Psoas muscle (tissue), 8 donors: Measurements from ENCODE around the gene PLXNA4. TPM values are rescaled to one million over a fixed set of nuclear protein-coding genes. Genes with fewer than 3 reads are reported as not detected.
A peak's percentile ranks its signal among the peaks of the same experiment; 100 is the strongest.

Experiments used
- ATAC-seq, 4 donors: fragments of 200-7000 bp; cut with Tn5 transposase; one replicate each; pipeline ENCODE4 v1.9.1; 2020; ENCODE audit warnings: moderate library complexity in 3 of 4, mild to moderate bottlenecking in 2 of 4
- DNase-seq, 2 donors: peaks; one replicate each; pipeline ENCODE4 v3.0.0-alpha.2; 2020
- H3K27ac ChIP-seq: fragments of 200-600 bp; one replicate; pipeline ENCODE4 v1.8.0; 2022
- H3K27me3 ChIP-seq, 3 donors: fragments of 200-600 bp in 1 of 3; one replicate each; pipeline versions ENCODE4 v1.6.1 to v1.8.0; 2013 to 2022; ENCODE audit warnings: low read length in 2 of 3, mild to moderate bottlenecking in 2 of 3, moderate library complexity in 1 of 3; ENCODE audit not compliant: insufficient read depth in 3 of 3
- H3K36me3 ChIP-seq, 2 donors: fragments of 200-600 bp in 1 of 2; one replicate each; pipeline versions ENCODE4 v1.6.1 to v1.8.0; 2013 to 2022; ENCODE audit warnings: low read depth in 1 of 2, mild to moderate bottlenecking in 1 of 2, moderate library complexity in 1 of 2; ENCODE audit not compliant: insufficient read depth in 1 of 2
- H3K4me1 ChIP-seq: fragments of 200-600 bp; one replicate; pipeline ENCODE4 v1.8.0; 2022
- H3K4me3 ChIP-seq: fragments of 200-600 bp; one replicate; pipeline ENCODE4 v1.8.0; 2022; ENCODE audit warnings: mild to moderate bottlenecking
- H3K9me3 ChIP-seq: fragments of 200-600 bp; one replicate; pipeline ENCODE4 v1.8.0; 2022
- WGBS, 3 donors: extraction: QIAGEN DNeasy Blood & Tissue Kit; methylation state at CpG; one replicate each; pipeline versions ENCODE4 v1.1.6 to v1.1.7; 2013; 5-methylcytosine and 5-hydroxymethylcytosine counted together
- intact Hi-C, 2 donors: fragments of 100-400 bp; cut with DNase I; formaldehyde crosslinking; loops; one replicate each; pipeline versions ENCODE4 v1.11.0 to v1.14.2; 2022
- polyA plus RNA-seq, 3 donors: library from polyadenylated mRNA; stranded (reverse); fragments of 200-250 nt; gene quantifications; one replicate each; pipeline ENCODE4 v1.2.3, GENCODE V29; 2013
- total RNA-seq, 4 donors: library from RNA; stranded (reverse); fragmentation: NEBNext Ultra II Directional in 2 of 4; extraction: Animal tissue kit (Norgen Biotek cat#: 25700) in 2 of 4; gene quantifications; one replicate each; pipeline versions ENCODE4 v1.2.1 to v1.2.4, GENCODE V29; 2021 to 2023
- TF ChIP-seq, protein P1 (sequence below): fragments of 200-600 bp; IDR thresholded peaks from one replicate; pipeline ENCODE4 v1.8.0; 2022; ENCODE audit warnings: antibody characterized with exemption
- donor health status: healthy with polysubstance abuse.
- donor health status: DM: no; HTN: no; CAD: no; lungs with moderate emphysema.
- donor health status: Bipolar disorder and iron deficiency.
- donor health status: healthy.
- donor health status: DM: yes; HTN: yes; CAD: no.
- donor health status: DM: no; HTN: no; CAD: no.
- donor health status: DM: no; HTN: no; CAD: no.
- donor health status: DM: yes; HTN: yes; CAD: no.

The PLXNA4 gene
- total and polyA plus RNA-seq, 7 donors = 0.15 to 2.5 (median 0.88) TPM

DNA sequence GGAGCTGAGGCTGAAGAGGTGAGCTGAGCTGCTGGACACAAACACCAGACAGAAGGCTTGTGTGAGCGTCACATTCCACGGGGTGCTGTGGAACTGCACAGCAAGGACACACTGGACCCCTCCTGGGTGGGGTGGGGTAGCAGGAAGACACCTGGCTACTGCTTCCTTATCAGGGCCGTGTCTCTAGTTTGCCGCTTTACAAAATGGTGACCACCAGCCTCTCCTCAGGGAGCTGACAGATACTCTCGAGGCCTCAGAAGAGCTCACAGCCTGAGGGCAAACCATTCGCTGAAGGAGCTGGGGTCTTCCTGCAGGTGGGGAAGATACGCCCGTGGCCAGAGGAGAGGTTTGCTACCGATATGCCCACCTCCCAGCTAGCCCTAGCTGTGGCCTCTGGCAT is 461.9 kb downstream of the PLXNA4 start:
- DNase-seq (no peak), ATAC-seq (no peak)
- intact Hi-C loops = no loop called here
- WGBS, 3 donors = 91 to 92% (median 91%) methylated on average over 9 of the region's 9 CpGs
- Histone ChIP-seq H3K27me3 (no peaks in the 10 kb centered on the region), H3K4me3 (no peak overlapping the region), H3K36me3 (no peaks in the 10 kb centered on the region), H3K9me3 (no peaks in the 10 kb centered on the region), H3K27ac (no peak overlapping the region), H3K4me1 (no peaks in the 10 kb centered on the region)
- TF ChIP-seq, protein P1, sequence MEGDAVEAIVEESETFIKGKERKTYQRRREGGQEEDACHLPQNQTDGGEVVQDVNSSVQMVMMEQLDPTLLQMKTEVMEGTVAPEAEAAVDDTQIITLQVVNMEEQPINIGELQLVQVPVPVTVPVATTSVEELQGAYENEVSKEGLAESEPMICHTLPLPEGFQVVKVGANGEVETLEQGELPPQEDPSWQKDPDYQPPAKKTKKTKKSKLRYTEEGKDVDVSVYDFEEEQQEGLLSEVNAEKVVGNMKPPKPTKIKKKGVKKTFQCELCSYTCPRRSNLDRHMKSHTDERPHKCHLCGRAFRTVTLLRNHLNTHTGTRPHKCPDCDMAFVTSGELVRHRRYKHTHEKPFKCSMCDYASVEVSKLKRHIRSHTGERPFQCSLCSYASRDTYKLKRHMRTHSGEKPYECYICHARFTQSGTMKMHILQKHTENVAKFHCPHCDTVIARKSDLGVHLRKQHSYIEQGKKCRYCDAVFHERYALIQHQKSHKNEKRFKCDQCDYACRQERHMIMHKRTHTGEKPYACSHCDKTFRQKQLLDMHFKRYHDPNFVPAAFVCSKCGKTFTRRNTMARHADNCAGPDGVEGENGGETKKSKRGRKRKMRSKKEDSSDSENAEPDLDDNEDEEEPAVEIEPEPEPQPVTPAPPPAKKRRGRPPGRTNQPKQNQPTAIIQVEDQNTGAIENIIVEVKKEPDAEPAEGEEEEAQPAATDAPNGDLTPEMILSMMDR = no peak

DNA sequence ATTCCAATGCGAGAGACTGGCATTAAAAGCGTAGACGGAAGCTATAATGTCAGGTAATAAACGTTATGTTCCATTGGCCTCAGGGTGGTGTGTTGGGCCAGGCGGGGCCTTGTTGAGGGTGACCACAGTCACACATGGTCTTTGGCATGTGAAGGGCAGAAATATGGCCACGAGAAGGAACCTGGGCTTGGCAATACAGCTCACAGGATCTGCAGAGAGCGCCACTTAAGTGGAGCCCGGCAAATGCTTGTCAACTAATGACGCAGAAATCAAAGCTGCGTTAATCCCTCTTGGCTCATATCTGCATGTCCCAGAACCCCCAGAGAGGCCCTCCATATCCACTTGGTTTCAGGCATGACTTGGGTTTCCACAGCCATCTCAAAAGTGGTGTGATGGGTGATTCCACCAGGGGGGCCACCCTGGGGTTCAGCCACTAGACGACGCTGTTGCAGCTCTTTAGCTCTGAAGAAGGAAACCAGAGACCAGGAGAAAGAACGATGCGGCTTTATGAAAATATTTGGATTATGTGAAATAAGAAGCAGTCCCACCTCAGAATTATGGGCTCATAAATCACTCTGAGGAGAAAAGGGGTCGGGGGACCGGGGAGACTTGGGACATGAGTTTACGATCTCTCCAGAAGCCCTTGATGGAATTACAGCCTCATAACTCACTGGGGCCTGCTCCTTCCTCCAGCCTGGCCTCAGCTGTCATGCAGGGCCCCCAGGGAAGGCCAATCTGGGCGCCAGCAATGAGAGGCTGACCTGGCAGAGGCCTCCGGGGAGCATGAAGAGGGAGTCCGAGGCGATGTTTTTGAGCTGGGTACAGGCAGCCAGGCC is 462.5 kb downstream of the PLXNA4 start:
- Histone ChIP-seq H3K9me3 (no peaks in the 10 kb centered on the region), H3K36me3 (no peaks in the 10 kb centered on the region), H3K27me3 (no peaks in the 10 kb centered on the region), H3K4me1 (no peaks in the 10 kb centered on the region), H3K27ac (no peak overlapping the region), H3K4me3 (no peak overlapping the region)
- DNase-seq (no peak), ATAC-seq (no peak)
- TF ChIP-seq, protein P1 = no peak
- WGBS, 3 donors = 68 to 73% (median 71%) methylated on average over 21 of the region's 21 CpGs
- intact Hi-C loops = no loop called here

DNA sequence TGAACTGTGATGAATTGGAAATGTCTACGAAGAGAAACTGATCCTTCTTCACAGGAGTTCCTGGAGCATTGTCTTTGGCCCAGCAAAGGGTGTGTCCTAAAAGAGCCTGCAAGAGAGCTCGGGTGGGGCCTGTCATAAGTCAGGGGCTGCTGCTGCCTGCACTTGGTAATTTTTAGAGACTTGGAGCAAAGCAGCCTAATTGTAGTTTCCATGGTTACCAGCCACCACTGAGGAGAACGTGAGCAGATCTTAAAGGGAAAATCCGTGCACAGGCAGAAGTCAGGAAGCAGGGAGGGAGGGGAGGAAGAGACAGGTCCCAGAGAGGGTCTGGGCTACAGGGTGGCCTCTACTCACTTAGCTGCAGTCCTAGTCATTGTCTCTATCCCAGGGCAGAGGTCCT is 463.6 kb downstream of the PLXNA4 start:
- intact Hi-C loops = no loop called here
- DNase-seq = no peak
- no peak overlapping the region for H3K4me3 ChIP-seq
- H3K27me3 ChIP-seq = no peaks in the 10 kb centered on the region
- ATAC-seq = no peak
- no peaks in the 10 kb centered on the region for H3K9me3 ChIP-seq
- TF ChIP-seq, protein P1 = no peak
- WGBS, 3 donors = 70 to 73% (median 73%) methylated on average over 4 of the region's 4 CpGs
- no peaks in the 10 kb centered on the region for H3K36me3 ChIP-seq
- H3K27ac ChIP-seq = no peak overlapping the region
- H3K4me1 ChIP-seq = no peaks in the 10 kb centered on the region

DNA sequence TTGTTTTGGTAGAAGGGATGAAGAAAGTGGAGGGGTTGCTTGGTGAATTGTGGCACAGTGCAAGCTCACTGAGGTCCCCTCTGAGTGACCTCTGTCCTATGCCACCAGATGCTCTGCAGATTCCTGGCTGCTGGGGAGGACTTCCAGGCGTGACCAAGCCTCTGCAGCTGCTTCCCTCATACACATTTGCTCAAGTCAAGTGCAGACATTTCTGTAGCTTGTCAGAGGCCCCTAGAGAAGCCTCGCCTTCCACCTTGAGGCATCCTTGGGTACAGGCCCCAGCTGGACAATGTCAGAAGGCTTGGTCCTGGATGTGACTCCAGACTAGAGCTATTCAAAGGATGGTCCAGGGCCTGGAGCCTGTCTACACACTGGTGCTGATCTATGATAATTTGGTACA is 464.2 kb downstream of the PLXNA4 start:
- Histone ChIP-seq H3K4me1 (no peaks in the 10 kb centered on the region), H3K36me3 (no peaks in the 10 kb centered on the region), H3K9me3 (no peaks in the 10 kb centered on the region), H3K4me3 (no peak overlapping the region), H3K27me3 (no peaks in the 10 kb centered on the region), H3K27ac (no peak overlapping the region)
- DNase-seq = no peak
- intact Hi-C loops = no loop called here
- peak in 1 of 4 donors; percentile 35 for ATAC-seq
- TF ChIP-seq, protein P1 = no peak
- 62 to 75% (median 68%) methylated on average over 2 of the region's 2 CpGs for WGBS, 3 donors

DNA sequence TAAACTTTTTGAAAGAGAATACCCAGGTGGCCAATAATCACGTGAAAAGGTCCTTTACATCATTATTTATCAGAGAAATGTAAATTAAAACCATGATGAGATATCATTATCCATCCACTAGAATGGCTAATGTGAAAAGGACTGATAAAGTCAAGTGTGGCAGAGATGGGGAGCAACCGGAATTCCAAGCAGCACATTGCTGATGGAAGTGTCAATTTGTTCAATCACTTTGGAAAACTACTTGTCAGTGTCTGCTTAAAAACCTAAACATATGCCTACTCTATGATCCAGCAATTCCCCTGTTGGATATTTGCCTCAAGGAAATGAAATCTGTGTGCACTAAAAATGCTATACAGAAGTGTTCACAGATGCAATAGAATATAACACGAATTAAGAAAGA is 465.6 kb downstream of the PLXNA4 start:
- no peak overlapping the region for H3K4me3 ChIP-seq
- 77 to 84% (median 79%) methylated on average over 3 of the region's 3 CpGs for WGBS, 3 donors

More for the DNA sequence above, 465.6 kb downstream of the PLXNA4 start:
- H3K4me1 ChIP-seq = no peaks in the 10 kb centered on the region
- no peaks in the 10 kb centered on the region for H3K27me3 ChIP-seq
- no peaks in the 10 kb centered on the region for H3K36me3 ChIP-seq
- H3K27ac ChIP-seq = no peak overlapping the region
- TF ChIP-seq, protein P1 = no peak
- intact Hi-C loops = no loop called here
- ATAC-seq (no peak), DNase-seq (no peak)
- no peaks in the 10 kb centered on the region for H3K9me3 ChIP-seq
